DND-41 (cell line): ENCODE results near the gene USP8.
"Not testable (repeated sequence)": the region's sequence is repeated elsewhere in the genome, so short reads cannot be mapped to it uniquely, and the experiment has no call there.

Experiments used
- ATAC-seq: fragments of 200-7000 bp; cut with Tn5 transposase; 3 replicates; pipeline ENCODE4 v1.9.1; 2021; ENCODE audit warnings: low read depth; ENCODE audit not compliant: insufficient read depth
- DNase-seq: peaks from one replicate; pipeline ENCODE4 v3.0.0-alpha.2; 2020
- H2AFZ ChIP-seq: 2 replicates; pipeline ENCODE4 v1.6.0; 2012; ENCODE audit warnings: low read depth, low read length
- H3K27ac ChIP-seq: 2 replicates; pipeline ENCODE4 v1.5.1; 2012; ENCODE audit warnings: low read length, inconsistent platforms
- H3K27me3 ChIP-seq: fragments of 200-600 bp; sonication (generic); 2 replicates; pipeline ENCODE4 v1.6.0; 2012; ENCODE audit warnings: low read length, mild to moderate bottlenecking, inconsistent platforms; ENCODE audit not compliant: insufficient read depth, poor library complexity
- H3K36me3 ChIP-seq: 2 replicates; pipeline ENCODE4 v1.5.1; 2012; ENCODE audit warnings: low read length, inconsistent platforms; ENCODE audit not compliant: insufficient read depth
- H3K4me1 ChIP-seq: 2 replicates; pipeline ENCODE4 v1.5.1; 2012; ENCODE audit warnings: mild to moderate bottlenecking, low read length; ENCODE audit not compliant: insufficient read depth
- H3K4me2 ChIP-seq: 2 replicates; pipeline ENCODE4 v1.6.0; 2012; ENCODE audit warnings: mild to moderate bottlenecking, moderate library complexity, low read length, inconsistent platforms; ENCODE audit not compliant: insufficient read depth
- H3K4me3 ChIP-seq, 2 experiments: fragments of 200-600 bp in 1 of 2; shearing (Covaris generic) in 1 of 2; 2 replicates each; pipeline ENCODE4 v1.5.1; 2012 to 2016; ENCODE audit warnings: inconsistent platforms in 2 of 2, low read length in 2 of 2, mild to moderate bottlenecking in 2 of 2, low read depth in 1 of 2, moderate library complexity in 1 of 2
- H3K79me2 ChIP-seq: 2 replicates; pipeline ENCODE4 v1.6.0; 2012; ENCODE audit warnings: low read length, inconsistent platforms; ENCODE audit not compliant: insufficient read depth
- H3K9ac ChIP-seq: 2 replicates; pipeline ENCODE4 v1.6.0; 2012; ENCODE audit warnings: low read depth, mild to moderate bottlenecking, inconsistent platforms, low read length, moderate library complexity
- H3K9me3 ChIP-seq: 2 replicates; pipeline ENCODE4 v1.5.1; 2012; ENCODE audit warnings: low read length, moderate library complexity, mild to moderate bottlenecking, inconsistent platforms; ENCODE audit not compliant: insufficient read depth, severe bottlenecking
- H4K20me1 ChIP-seq: 2 replicates; pipeline ENCODE4 v1.6.0; 2012; ENCODE audit warnings: low read length; ENCODE audit not compliant: insufficient read depth
- CTCF ChIP-seq: IDR thresholded peaks from 2 replicates; pipeline ENCODE4 v1.5.1; 2012; ENCODE audit warnings: borderline replicate concordance, low read length, moderate library complexity, mild to moderate bottlenecking; ENCODE audit not compliant: poor library complexity, severe bottlenecking; ENCODE audit errors: extremely low read depth
- EZH2 ChIP-seq: IDR thresholded peaks from 3 replicates; pipeline ENCODE4 v1.6.1; 2012; ENCODE audit warnings: borderline replicate concordance, low read depth, mild to moderate bottlenecking, moderate library complexity, low read length, inconsistent platforms; ENCODE audit not compliant: severe bottlenecking

USP8 gene

GRCh38 chr15:50380089-50380488, 44.1 kb upstream of the USP8 start:
- Histone ChIP-seq H3K36me3 (no peaks in the 10 kb centered on the region), H3K27ac (no peak overlapping the region)

GRCh38 chr15:50381438-50381837, 42.8 kb upstream of the USP8 start:
- Histone ChIP-seq H3K36me3 (no peaks in the 10 kb centered on the region), H2AFZ (no peak overlapping the region)
- no peak for ATAC-seq

More at GRCh38 chr15:50380089-50380488, 44.1 kb upstream of the USP8 start:
- TF ChIP-seq CTCF (no peak), EZH2 (no peak)
- ATAC-seq (no peak), DNase-seq (no peak)
- Histone ChIP-seq H3K9me3 (no peaks in the 10 kb centered on the region), H3K27me3 (no peaks in the 10 kb centered on the region), H4K20me1 (no peaks in the 10 kb centered on the region), H2AFZ (no peak overlapping the region), H3K79me2 (no peaks in the 10 kb centered on the region), H3K4me1 (no peaks in the 10 kb centered on the region), H3K4me3 (no peak overlapping the region), H3K4me2 (no peak overlapping the region), H3K9ac (no peak overlapping the region)

GRCh38 chr15:50382408-50382807, 41.8 kb upstream of the USP8 start:
- H3K4me2 ChIP-seq, H3K79me2 ChIP-seq, H3K4me1 ChIP-seq, ATAC-seq, H3K9me3 ChIP-seq, DNase-seq, H3K9ac ChIP-seq, H3K4me3 ChIP-seq, H3K27ac ChIP-seq, H4K20me1 ChIP-seq, H3K36me3 ChIP-seq, H2AFZ ChIP-seq, H3K27me3 ChIP-seq: not testable (repeated sequence)

More at GRCh38 chr15:50381438-50381837, 42.8 kb upstream of the USP8 start:
- Histone ChIP-seq H3K27ac (no peak overlapping the region), H3K9ac (no peak overlapping the region), H3K79me2 (no peaks in the 10 kb centered on the region), H3K4me1 (no peaks in the 10 kb centered on the region), H3K9me3 (no peaks in the 10 kb centered on the region), H3K4me2 (no peak overlapping the region), H3K4me3 (no peak overlapping the region), H3K27me3 (no peaks in the 10 kb centered on the region), H4K20me1 (no peaks in the 10 kb centered on the region)
- no peak for DNase-seq
- TF ChIP-seq CTCF = no peak
- TF ChIP-seq EZH2 = no peak

- no peaks in the 10 kb centered on the region for H3K79me2 ChIP-seq
- H3K4me1 ChIP-seq = no peaks in the 10 kb centered on the region
- H2AFZ ChIP-seq = no peak overlapping the region
- no peak overlapping the region for H3K9ac ChIP-seq
- no peak overlapping the region for H3K4me3 ChIP-seq
- no peak overlapping the region for H3K27ac ChIP-seq
- no peaks in the 10 kb centered on the region for H3K36me3 ChIP-seq
- H3K27me3 ChIP-seq = no peaks in the 10 kb centered on the region
- no peak overlapping the region for H3K4me2 ChIP-seq
- DNase-seq = no peak
- H3K9me3 ChIP-seq = no peaks in the 10 kb centered on the region
- TF ChIP-seq CTCF = no peak
- TF ChIP-seq EZH2 = no peak
- ATAC-seq = peak; percentile 7; the same call in 1 of the 3 replicates
- no peaks in the 10 kb centered on the region for H4K20me1 ChIP-seq
Observed at GRCh38 chr15:50390554-50391264, 33.5 kb upstream of the USP8 start.

- not testable (repeated sequence) for H3K4me3 ChIP-seq, H3K4me2 ChIP-seq, H3K4me1 ChIP-seq, H4K20me1 ChIP-seq, H3K27me3 ChIP-seq, H3K9ac ChIP-seq, DNase-seq, ATAC-seq, H3K9me3 ChIP-seq, H3K27ac ChIP-seq, H3K79me2 ChIP-seq, H2AFZ ChIP-seq, H3K36me3 ChIP-seq
Observed at GRCh38 chr15:50391561-50391960, 32.6 kb upstream of the USP8 start.
